SK-N-SH (cell line): ENCODE data around the gene JAM2. TPM values are rescaled to one million over a fixed set of nuclear protein-coding genes. Genes with fewer than 3 reads are reported as not detected.

ENCODE experiments used
- CTCF ChIA-PET: fragments of 300-600, 350-600 bp; formaldehyde crosslinking; extraction: SDS; loops from one replicate; lab custom pipeline; 2021; lab: Yijun Ruan, JAX
- POLR2A ChIA-PET: fragments of 350-600 bp; sonication (Branson Sonifier 250); formaldehyde crosslinking; extraction: SDS; loops from one replicate; lab custom pipeline; 2020; ENCODE audit warnings: antibody characterized with exemption, inconsistent platforms; lab: Yijun Ruan, JAX
- DNase-seq: peaks from one replicate; pipeline ENCODE4 v3.0.0; 2012
- H2AFZ ChIP-seq: fragments of 200-600 bp; sonication (generic); 2 replicates; pipeline ENCODE4 v1.8.1; 2016; ENCODE audit warnings: antibody characterized with exemption, mild to moderate bottlenecking, low read depth
- H3F3A ChIP-seq: fragments of 200-600 bp; sonication (generic); replicated peaks from 2 replicates; pipeline ENCODE3; 2016; ENCODE audit warnings: antibody characterized with exemption, mild to moderate bottlenecking; ENCODE audit not compliant: insufficient read depth
- H3K27ac ChIP-seq, 2 experiments: fragments of 200-500 bp in 1 of 2; fragments of 200-600 bp in 1 of 2; sonication (Bioruptor generic) in 1 of 2; sonication (generic), shearing (Covaris generic) in 1 of 2; 2 replicates each; pipeline versions ENCODE4 v1.5.1 to v1.6.1; 2014 to 2016; ENCODE audit warnings: low read depth in 2 of 2, inconsistent platforms in 1 of 2, low read length in 1 of 2, mild to moderate bottlenecking in 1 of 2, mixed read lengths in 1 of 2
- H3K27me3 ChIP-seq: fragments of 200-600 bp; sonication (generic), shearing (Covaris generic); 2 replicates; pipeline ENCODE4 v1.6.1; 2016; ENCODE audit warnings: mixed run types; ENCODE audit not compliant: insufficient read depth
- H3K36me3 ChIP-seq, 2 experiments: fragments of 200-500 bp in 1 of 2; fragments of 200-600 bp in 1 of 2; sonication (Bioruptor generic) in 1 of 2; sonication (generic) in 1 of 2; replicated peaks in 1 of 2; 2 replicates each; pipeline versions ENCODE3 to v1.5.1; 2014 to 2016; ENCODE audit warnings: low read length in 1 of 2, mild to moderate bottlenecking in 1 of 2; ENCODE audit not compliant: insufficient read depth in 2 of 2, control insufficient read depth in 1 of 2
- H3K4me1 ChIP-seq, 2 experiments: fragments of 200-500 bp in 1 of 2; fragments of 200-600 bp in 1 of 2; sonication (Bioruptor generic) in 1 of 2; sonication (generic), shearing (Covaris generic) in 1 of 2; 2 replicates each; pipeline versions ENCODE4 v1.5.1 to v1.6.1; 2014 to 2016; ENCODE audit warnings: low read depth in 1 of 2, low read length in 1 of 2, mixed run types in 1 of 2; ENCODE audit not compliant: insufficient read depth in 2 of 2, control insufficient read depth in 1 of 2
- H3K4me2 ChIP-seq: fragments of 200-600 bp; sonication (generic), shearing (Covaris generic); 2 replicates; pipeline ENCODE4 v1.6.1; 2017; ENCODE audit warnings: mixed run types
- H3K4me3 ChIP-seq, 2 experiments: fragments of 200-500 bp in 1 of 2; fragments of 200-600 bp in 1 of 2; sonication (Bioruptor generic) in 1 of 2; sonication (generic), shearing (Covaris generic) in 1 of 2; 2 replicates each; pipeline versions ENCODE4 v1.5.1 to v1.8.1; 2014 to 2016; ENCODE audit warnings: low read depth in 2 of 2, inconsistent platforms in 1 of 2, low read length in 1 of 2, mild to moderate bottlenecking in 1 of 2, mixed read lengths in 1 of 2, moderate library complexity in 1 of 2
- H3K79me2 ChIP-seq: fragments of 200-600 bp; sonication (generic); 2 replicates; pipeline ENCODE4 v1.8.1; 2017; ENCODE audit warnings: mild to moderate bottlenecking; ENCODE audit not compliant: insufficient read depth
- H3K9ac ChIP-seq: fragments of 200-600 bp; sonication (generic); 2 replicates; pipeline ENCODE4 v1.6.1; 2017; ENCODE audit warnings: mixed run types
- H3K9me2 ChIP-seq: fragments of 200-600 bp; sonication (generic); 2 replicates; pipeline ENCODE4 v1.6.1; 2017; ENCODE audit warnings: mixed run types
- H3K9me3 ChIP-seq: fragments of 200-600 bp; sonication (generic); 2 replicates; pipeline ENCODE4 v1.6.1; 2017; ENCODE audit warnings: mixed run types, mild to moderate bottlenecking, moderate library complexity
- H4K20me1 ChIP-seq: fragments of 200-600 bp; sonication (generic); 2 replicates; pipeline ENCODE4 v1.6.1; 2017; ENCODE audit warnings: mild to moderate bottlenecking, mixed run types; ENCODE audit not compliant: insufficient read depth
- FOSL2 ChIP-seq: IDR thresholded peaks from 2 replicates; pipeline ENCODE4 v1.4.0; 2012; ENCODE audit warnings: low read depth, mild to moderate bottlenecking, moderate library complexity, borderline replicate concordance
- FOXJ3 ChIP-seq: sonication (generic); formaldehyde crosslinking; IDR thresholded peaks from 2 replicates; pipeline ENCODE4 v1.5.1; 2020; ENCODE audit warnings: mild to moderate bottlenecking, missing genetic modification reagents
- FOXM1 ChIP-seq: IDR thresholded peaks from 2 replicates; pipeline ENCODE4 v1.4.0; 2012; ENCODE audit warnings: low read depth, mild to moderate bottlenecking
- GATA2 ChIP-seq: sonication (generic); formaldehyde crosslinking; IDR thresholded peaks from 2 replicates; pipeline ENCODE4 v1.5.0; 2020; ENCODE audit warnings: mild to moderate bottlenecking, missing genetic modification reagents
- MEF2A ChIP-seq: IDR thresholded peaks from 2 replicates; pipeline ENCODE4 v1.4.0; 2012; ENCODE audit warnings: low read depth, borderline replicate concordance
- MXI1 ChIP-seq: IDR thresholded peaks from 2 replicates; pipeline ENCODE4 v1.6.1; 2012; ENCODE audit warnings: mild to moderate bottlenecking, low read depth, low read length, improper control_type of control experiment
- POLR2AphosphoS5 ChIP-seq: IDR thresholded peaks from 2 replicates; pipeline ENCODE4 v1.6.1; 2012; ENCODE audit warnings: low read depth, low read length
- RAD21 ChIP-seq: IDR thresholded peaks from 2 replicates; pipeline ENCODE4 v1.6.1; 2012; ENCODE audit warnings: mild to moderate bottlenecking, low read length
- TAF1 ChIP-seq: IDR thresholded peaks from 2 replicates; pipeline ENCODE4 v1.6.1; 2012; ENCODE audit warnings: low read depth, mild to moderate bottlenecking, low read length, moderate library complexity, borderline replicate concordance
- TEAD4 ChIP-seq: IDR thresholded peaks from 2 replicates; pipeline ENCODE4 v1.4.0; 2012; ENCODE audit warnings: mild to moderate bottlenecking, borderline replicate concordance; ENCODE audit not compliant: insufficient read depth
- WGBS: methylation state at CpG from one replicate; pipeline ENCODE4 v1.1.6; 2017; ENCODE audit warnings: low lambda C conversion rate; 5-methylcytosine and 5-hydroxymethylcytosine counted together
- polyA plus RNA-seq, 3 experiments: library from polyadenylated mRNA; depleted of rRNA; stranded (reverse); fragments of >200 nt; gene quantifications; 2 replicates each; pipeline ENCODE4 v1.2.3, GENCODE V29; 2012
- TF ChIP-seq, protein P1 (sequence below): fragments of 150-350 bp; IDR thresholded peaks from 2 replicates; pipeline ENCODE4 v1.6.1; 2016; ENCODE audit warnings: mild to moderate bottlenecking, low read depth, low read length

The JAM2 gene
- polyA plus RNA-seq, 1 of the 3 experiments (the other 2 are of a cell fraction), result 8.3 TPM

DNA sequence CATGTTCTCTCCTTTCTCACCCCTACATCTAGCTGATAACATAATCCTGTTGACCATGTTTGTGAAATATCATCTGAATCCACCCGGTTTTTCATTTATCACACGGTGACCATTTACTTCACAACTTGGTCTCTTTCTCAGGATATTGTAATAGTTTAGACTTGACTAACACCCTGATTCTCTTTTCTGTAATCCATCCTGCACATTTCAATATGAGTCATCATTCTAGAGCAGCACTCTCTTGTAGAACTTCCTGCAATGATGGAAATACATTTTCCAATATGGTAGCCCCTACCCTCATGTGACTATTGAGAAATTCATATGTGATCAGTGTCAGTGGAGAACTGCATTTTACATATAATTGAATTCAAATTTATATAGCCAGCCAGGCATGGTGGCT lies 2.3 kb upstream of the JAM2 start:
- Histone ChIP-seq H3K4me1 (peaks cover 6 to 7% of the 10 kb centered on the region in 2 experiments; a peak in 2 of 4 replicates), H3K9me2 (no peaks in the 10 kb centered on the region), H3K4me2 (no peak overlapping the region), H4K20me1 (no peaks in the 10 kb centered on the region), H3K9ac (no peak overlapping the region), H3K27me3 (no peaks in the 10 kb centered on the region), H3K36me3 (no peaks in the 10 kb centered on the region), H3K9me3 (no peaks in the 10 kb centered on the region), H3K4me3 (no peak overlapping the region), H3F3A (peaks cover 6% of the 10 kb centered on the region)
- POLR2A ChIA-PET, result no interaction called here
- WGBS, result 82% methylated on average over 2 of the region's 2 CpGs
- DNase-seq, result no peak
- CTCF ChIA-PET, result interaction anchor here (1.3 to 4.0 kb wide), 3 partner anchors 28 to 226 kb away, joined by 3 to 40 read pairs (median 8); no protein-coding TSS in a partner anchor
- no peak for TF ChIP-seq FOXJ3 (CRISPR knock-in tag)
- no peak for TF ChIP-seq GATA2 (CRISPR knock-in tag)
- no peak for TF ChIP-seq FOXM1
- TF ChIP-seq MEF2A, result no peak
- TF ChIP-seq, all 33 proteins: peak for 0
- Histone ChIP-seq H3K79me2 (no peaks in the 10 kb centered on the region), H3K27ac (no peak overlapping the region), H2AFZ (no peak overlapping the region)

DNA sequence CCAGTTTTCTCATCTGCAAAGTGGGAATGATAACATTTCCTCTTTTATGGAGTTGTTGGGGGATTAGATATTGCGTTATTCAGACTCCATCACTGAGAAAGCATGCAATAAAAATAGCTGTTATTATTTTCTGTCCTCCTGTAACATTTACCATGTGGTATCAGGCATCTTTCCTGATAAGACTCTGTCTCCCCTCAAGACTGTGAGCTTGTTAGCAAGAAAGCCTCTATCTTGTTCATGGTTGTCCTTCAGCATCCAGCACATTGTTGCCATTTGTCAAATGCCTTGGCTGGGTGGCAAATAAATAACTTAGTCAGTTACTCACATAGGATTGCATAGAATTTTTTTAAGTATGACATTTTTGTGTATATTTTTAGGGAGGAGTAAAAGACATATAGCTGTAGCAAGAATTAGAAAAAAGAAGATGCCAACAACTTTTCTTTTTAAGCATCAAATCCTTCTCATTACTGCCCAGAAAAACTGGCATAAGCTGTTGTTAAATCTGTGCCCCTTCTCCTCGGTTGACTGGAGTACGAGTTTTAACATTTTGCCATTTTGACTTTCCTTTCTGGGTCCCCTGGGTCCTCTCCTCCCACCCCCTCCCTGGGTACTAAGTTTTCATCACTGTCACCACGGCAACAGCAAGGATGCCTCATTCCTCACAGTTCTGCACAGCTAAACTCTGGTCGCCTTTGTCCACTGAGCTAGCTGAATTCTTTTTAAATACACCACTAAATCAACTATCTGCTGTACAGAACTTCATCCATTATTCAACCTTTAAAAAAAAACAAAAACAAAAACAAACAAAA lies 1.0 kb upstream of the JAM2 start:
- 81% methylated on average over 5 of the region's 5 CpGs for WGBS
- Histone ChIP-seq H3K9me2 (no peaks in the 10 kb centered on the region), H3K9ac (no peak overlapping the region), H3K27me3 (no peaks in the 10 kb centered on the region), H2AFZ (no peak overlapping the region), H3K4me3 (no peak overlapping the region), H3K36me3 (no peaks in the 10 kb centered on the region), H3K4me2 (no peak overlapping the region; the same call in 1 of the 2 replicates), H3F3A (peaks cover 6% of the 10 kb centered on the region), H3K27ac (no peak overlapping the region), H3K79me2 (no peaks in the 10 kb centered on the region), H3K9me3 (no peaks in the 10 kb centered on the region), H4K20me1 (no peaks in the 10 kb centered on the region), H3K4me1 (peaks cover 6 to 7% of the 10 kb centered on the region in 2 experiments; a peak in 2 of 4 replicates)
- TF ChIP-seq GATA2 (CRISPR knock-in tag), result no peak
- no peak for TF ChIP-seq FOXJ3 (CRISPR knock-in tag)
- no peak for TF ChIP-seq FOSL2
- no peak for TF ChIP-seq TAF1
- TF ChIP-seq MXI1, result no peak
- TF ChIP-seq, protein P1, sequence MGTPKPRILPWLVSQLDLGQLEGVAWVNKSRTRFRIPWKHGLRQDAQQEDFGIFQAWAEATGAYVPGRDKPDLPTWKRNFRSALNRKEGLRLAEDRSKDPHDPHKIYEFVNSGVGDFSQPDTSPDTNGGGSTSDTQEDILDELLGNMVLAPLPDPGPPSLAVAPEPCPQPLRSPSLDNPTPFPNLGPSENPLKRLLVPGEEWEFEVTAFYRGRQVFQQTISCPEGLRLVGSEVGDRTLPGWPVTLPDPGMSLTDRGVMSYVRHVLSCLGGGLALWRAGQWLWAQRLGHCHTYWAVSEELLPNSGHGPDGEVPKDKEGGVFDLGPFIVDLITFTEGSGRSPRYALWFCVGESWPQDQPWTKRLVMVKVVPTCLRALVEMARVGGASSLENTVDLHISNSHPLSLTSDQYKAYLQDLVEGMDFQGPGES, result no peak
- TF ChIP-seq POLR2AphosphoS5, result no peak
- no peak for TF ChIP-seq TEAD4
- no peak for TF ChIP-seq RAD21
- no peak for DNase-seq
- CTCF ChIA-PET, result interaction anchor here (1.4 to 4.0 kb wide), 2 partner anchors 30 to 225 kb away, joined by 3 to 40 read pairs; no protein-coding TSS in a partner anchor
- POLR2A ChIA-PET, result interaction anchor here (0.6 kb wide), 1 partner anchor 889 kb away, joined by 4 read pairs; no protein-coding TSS in a partner anchor
